GM11168 (cell line): ENCODE measurements around the gene TNIK.
"Not testable (repeated sequence)": the region's sequence is repeated elsewhere in the genome, so short reads cannot be mapped to it uniquely, and the experiment has no call there.

Experiments
- in situ Hi-C: fragments of 300-500 bp; cut with MboI; formaldehyde crosslinking; loops from one replicate; pipeline ENCODE4 v1.12.0; 2022; ENCODE audit warnings: low sequenced_read_pairs; ENCODE audit not compliant: unreplicated experiment

Gene TNIK

GRCh38 chr3:171373711-171374110, 86.5 kb downstream of the TNIK start:
- in situ Hi-C loops = no loop called here

DNA sequence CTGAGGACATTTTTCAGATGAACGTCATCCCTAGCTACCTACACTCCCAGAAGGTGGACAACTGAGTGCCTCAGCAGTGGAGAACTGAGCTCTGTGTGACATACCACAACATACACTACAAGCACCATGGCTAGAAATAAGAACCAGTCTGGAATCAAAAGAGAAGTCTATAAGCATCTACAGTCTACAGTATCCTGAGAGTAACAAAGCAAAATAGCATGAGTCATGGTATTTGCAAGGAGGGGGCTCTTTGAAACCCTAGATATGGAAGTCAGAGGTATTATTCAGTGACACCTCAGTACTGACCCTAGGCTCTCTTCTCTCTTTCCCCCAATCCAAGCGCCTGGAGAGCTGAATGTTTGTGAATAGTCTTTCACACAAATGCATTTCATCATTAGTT, 87.5 kb downstream of the TNIK start:
- in situ Hi-C loops = no loop called here

GRCh38 chr3:171371354-171371753, 88.9 kb downstream of the TNIK start:
- in situ Hi-C loops = no loop called here

GRCh38 chr3:171369156-171369555, 91.0 kb downstream of the TNIK start:
- in situ Hi-C loops = no loop called here

DNA sequence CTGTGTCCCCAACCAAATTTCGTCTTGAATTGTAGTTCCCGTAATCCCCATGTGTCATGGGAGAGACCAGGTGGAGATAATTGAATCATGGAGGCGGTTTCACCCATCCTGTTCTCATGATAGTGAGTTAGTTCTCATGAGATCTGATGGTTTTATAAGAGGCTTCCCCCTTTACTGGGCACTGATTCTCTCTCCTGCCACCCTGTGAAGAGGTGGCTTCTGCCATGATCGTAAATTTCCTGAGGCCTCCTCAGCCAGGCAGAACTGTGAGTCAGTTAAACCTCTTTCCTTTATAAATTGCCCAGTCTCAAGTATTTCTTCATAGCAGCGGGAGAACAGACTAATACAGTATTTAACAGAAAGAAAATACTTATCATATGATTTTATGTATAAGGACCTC, 93.5 kb downstream of the TNIK start:
- in situ Hi-C loops = not testable (repeated sequence)

- in situ Hi-C loops = no loop called here
Observed at GRCh38 chr3:171366043-171366442, 94.2 kb downstream of the TNIK start.

DNA sequence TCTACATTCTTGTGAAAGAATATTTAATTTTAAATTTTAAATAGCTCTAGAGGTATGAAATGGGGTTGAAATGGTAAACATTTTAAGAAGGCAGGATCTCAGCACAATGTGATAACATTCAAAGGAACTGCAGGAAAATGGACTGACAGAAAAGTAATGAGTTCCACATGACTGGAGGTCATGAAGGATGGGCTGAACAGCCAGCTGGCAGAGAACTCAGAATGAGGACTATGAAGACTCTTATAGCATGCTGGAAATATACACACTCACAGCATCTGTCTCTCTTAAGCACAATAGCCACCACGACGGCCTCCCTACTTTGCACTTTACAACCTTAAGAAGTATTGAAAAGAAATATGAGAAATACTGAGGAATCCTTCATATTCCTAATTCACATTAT, 94.7 kb downstream of the TNIK start:
- in situ Hi-C loops = no loop called here

DNA sequence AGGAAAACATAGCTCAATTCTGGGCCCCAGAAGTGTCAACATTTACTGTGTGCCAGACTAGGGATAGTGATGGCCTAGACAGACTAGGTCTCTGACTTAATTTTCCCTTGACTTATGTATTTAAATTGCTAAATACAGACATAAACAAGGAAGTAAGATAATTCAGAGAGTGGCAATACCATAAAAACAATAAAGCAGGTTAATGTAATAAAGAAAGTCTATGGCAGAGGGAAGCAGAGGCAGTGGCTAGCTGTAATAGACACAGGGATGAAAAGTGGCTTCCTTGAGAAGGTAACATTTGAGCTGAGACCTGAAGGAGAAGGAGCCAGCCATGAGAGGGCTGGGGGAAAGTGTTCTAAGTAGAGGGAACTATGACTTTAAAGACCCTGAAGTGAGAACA, 95.7 kb downstream of the TNIK start:
- in situ Hi-C loops = no loop called here

DNA sequence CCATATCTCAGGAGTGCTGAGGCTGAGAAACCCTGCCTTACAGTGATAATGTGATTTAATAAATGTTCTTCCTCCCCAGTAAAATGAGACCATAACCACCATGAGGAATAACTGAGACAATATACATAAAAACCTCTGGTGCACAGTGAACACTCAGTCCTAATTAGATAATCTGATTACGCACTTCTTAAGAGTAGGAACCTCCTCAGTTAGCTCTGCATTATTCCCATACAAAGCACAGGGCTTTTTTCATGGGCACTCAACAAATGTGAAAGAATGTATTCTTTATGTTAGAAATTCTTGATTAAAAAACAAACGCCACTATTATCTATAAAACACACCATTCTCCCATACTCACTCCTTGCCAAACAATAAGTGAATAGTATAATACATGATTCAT, 97.0 kb downstream of the TNIK start:
- in situ Hi-C loops = no loop called here

DNA sequence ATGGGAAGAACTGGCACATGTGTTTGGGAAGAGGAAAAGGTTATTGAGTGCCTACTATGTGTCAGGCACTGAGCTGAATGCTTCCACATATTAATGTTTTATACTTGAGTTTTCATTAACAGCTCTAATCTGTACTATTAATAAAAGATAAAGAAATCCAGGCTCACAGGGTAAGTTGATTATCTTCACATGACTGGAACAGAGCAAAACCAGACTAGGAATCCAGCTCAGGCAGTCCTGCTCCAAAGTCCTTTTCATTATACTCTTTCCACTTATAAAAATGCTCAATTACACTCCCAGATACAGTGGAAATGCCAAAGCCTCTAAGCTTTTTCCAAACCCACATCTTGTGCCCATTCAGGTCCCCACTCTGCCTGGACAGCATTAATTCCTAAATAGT, 97.6 kb downstream of the TNIK start:
- in situ Hi-C loops = no loop called here

DNA sequence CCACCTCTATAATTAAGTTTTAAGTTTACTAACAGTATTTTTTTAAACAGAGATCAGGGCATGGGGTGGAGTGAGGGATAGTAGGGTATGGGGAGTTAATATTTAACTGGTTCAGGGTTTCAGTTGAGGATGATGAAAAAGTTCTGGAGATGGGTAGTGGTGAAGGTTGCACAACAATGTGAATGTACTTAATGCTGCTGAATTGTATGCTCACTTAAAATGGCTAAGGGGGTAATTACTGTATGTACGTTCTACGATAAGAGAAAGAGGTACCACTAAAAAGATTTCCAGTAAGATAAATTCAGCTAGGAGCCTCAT, 101.4 kb downstream of the TNIK start:
- in situ Hi-C loops = no loop called here

- in situ Hi-C loops = no loop called here
Observed at GRCh38 chr3:171358181-171358880, 101.9 kb downstream of the TNIK start.

- in situ Hi-C loops = no loop called here
Observed at GRCh38 chr3:171357721-171358120, 102.5 kb downstream of the TNIK start.

- in situ Hi-C loops = no loop called here
Observed at GRCh38 chr3:171356251-171356650, 104.0 kb downstream of the TNIK start.

GRCh38 chr3:171354706-171355582, 105.3 kb downstream of the TNIK start:
- in situ Hi-C loops = no loop called here

GRCh38 chr3:171354049-171354705, 106.0 kb downstream of the TNIK start:
- in situ Hi-C loops = no loop called here

DNA sequence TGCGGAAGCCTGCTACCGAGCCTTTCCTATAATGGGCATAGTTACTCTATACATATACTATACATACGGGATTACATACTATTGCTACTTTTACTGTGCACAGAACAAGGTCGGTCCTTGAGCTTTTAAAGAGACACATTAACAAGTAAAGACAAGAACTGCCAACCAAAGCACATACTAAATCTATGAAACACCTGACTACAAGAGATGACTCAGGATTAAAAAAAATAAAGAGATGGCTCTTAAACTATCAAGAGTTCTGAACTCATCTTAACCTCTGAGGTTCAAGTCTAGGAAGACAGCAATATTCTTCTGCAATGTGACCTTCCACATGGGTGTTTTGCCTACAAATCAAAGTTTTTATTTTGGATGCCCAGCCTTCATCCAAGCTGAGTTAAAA, 106.8 kb downstream of the TNIK start:
- in situ Hi-C loops = no loop called here

- in situ Hi-C loops = no loop called here
Observed at GRCh38 chr3:171352387-171352935, 107.7 kb downstream of the TNIK start.

DNA sequence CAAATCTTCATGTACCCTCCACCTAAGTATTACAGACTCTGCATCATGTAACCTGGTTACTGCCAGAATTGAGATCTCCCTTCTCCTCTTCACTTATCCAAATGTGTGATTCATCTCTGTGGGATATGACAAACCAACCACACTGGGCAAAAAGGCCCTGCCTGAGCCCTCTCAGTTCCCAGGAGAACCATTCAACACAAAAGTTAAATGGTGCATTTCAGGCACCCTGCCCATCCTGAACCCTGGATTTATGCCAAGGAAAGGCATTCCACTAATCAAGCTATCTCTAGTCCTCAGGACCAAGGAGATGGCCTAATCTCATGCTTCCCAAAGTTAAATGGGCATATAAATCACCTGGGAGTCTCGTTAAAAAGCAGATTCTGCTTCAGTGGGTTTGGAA, 108.5 kb downstream of the TNIK start:
- in situ Hi-C loops = no loop called here

- in situ Hi-C loops = no loop called here
Observed at GRCh38 chr3:171350364-171350763, 109.8 kb downstream of the TNIK start.

GRCh38 chr3:171349392-171349791, 110.8 kb downstream of the TNIK start:
- in situ Hi-C loops = no loop called here
